CD14-positive monocyte (primary cell): ENCODE data around the gene USP24. TPM values are rescaled to one million over a fixed set of nuclear protein-coding genes. Genes with fewer than 3 reads are reported as not detected.

ENCODE experiments used
- DNase-seq, 3 donors: peaks; one replicate each; pipeline ENCODE4 v3.0.0-alpha.2; 2011 to 2022
- H2AFZ ChIP-seq: 2 replicates; pipeline ENCODE4 v1.6.0; 2012; ENCODE audit warnings: mild to moderate bottlenecking, low read depth, low read length, inconsistent platforms; ENCODE audit not compliant: insufficient read depth, poor library complexity, severe bottlenecking
- H3K27ac ChIP-seq, 2 donors: 1 replicate in 1 of 2; 2 replicates in 1 of 2; pipeline ENCODE4 v1.5.1; 2012 to 2013; ENCODE audit warnings: low read length in 2 of 2, control low read depth in 1 of 2, inconsistent platforms in 1 of 2, low read depth in 1 of 2, mild to moderate bottlenecking in 1 of 2
- H3K27me3 ChIP-seq, 2 donors: one replicate each; pipeline versions ENCODE4 v1.6.0 to v1.6.1; 2011 to 2013; ENCODE audit warnings: low read length in 2 of 2; ENCODE audit not compliant: control insufficient read depth in 2 of 2, insufficient read depth in 2 of 2
- H3K36me3 ChIP-seq, 2 donors: replicated peaks in 1 of 2; 1 replicate in 1 of 2; 2 replicates in 1 of 2; pipeline versions ENCODE4 v1.5.1 to v1.6.1; 2012 to 2013; ENCODE audit warnings: low read length in 2 of 2, control low read depth in 1 of 2, inconsistent platforms in 1 of 2, mild to moderate bottlenecking in 1 of 2; ENCODE audit not compliant: insufficient read depth in 2 of 2, control insufficient read depth in 1 of 2
- H3K4me1 ChIP-seq, 2 donors: 1 replicate in 1 of 2; 2 replicates in 1 of 2; pipeline versions ENCODE4 v1.5.1 to v1.6.1; 2012 to 2013; ENCODE audit warnings: low read length in 2 of 2, control low read depth in 1 of 2, inconsistent platforms in 1 of 2, mild to moderate bottlenecking in 1 of 2, moderate library complexity in 1 of 2; ENCODE audit not compliant: insufficient read depth in 2 of 2, control insufficient read depth in 1 of 2
- H3K4me2 ChIP-seq: replicated peaks from 2 replicates; pipeline ENCODE3; 2012; ENCODE audit warnings: low read length, moderate library complexity, mild to moderate bottlenecking; ENCODE audit not compliant: poor library complexity, severe bottlenecking; ENCODE audit errors: extremely low read depth
- H3K4me3 ChIP-seq, 3 experiments: fragments of 200-600 bp in 1 of 3; sonication (generic) in 1 of 3; replicated peaks in 1 of 3; 1 replicate in 2 of 3; 2 replicates in 1 of 3; pipeline ENCODE4 v1.5.1; 2011 to 2013; ENCODE audit warnings: low read length in 3 of 3, mild to moderate bottlenecking in 3 of 3, control low read depth in 2 of 3, low read depth in 2 of 3, inconsistent platforms in 1 of 3, moderate library complexity in 1 of 3
- H3K79me2 ChIP-seq: 2 replicates; pipeline ENCODE4 v1.6.0; 2012; ENCODE audit warnings: mild to moderate bottlenecking, control low read depth, inconsistent platforms, low read length, moderate library complexity; ENCODE audit not compliant: insufficient read depth
- H3K9ac ChIP-seq: 2 replicates; pipeline ENCODE4 v1.6.0; 2017; ENCODE audit warnings: low read length, mild to moderate bottlenecking; ENCODE audit not compliant: insufficient read depth, poor library complexity, severe bottlenecking
- H3K9me3 ChIP-seq, 2 donors: replicated peaks in 1 of 2; 1 replicate in 1 of 2; 2 replicates in 1 of 2; pipeline versions ENCODE4 v1.5.1 to v1.6.1; 2012 to 2013; ENCODE audit warnings: low read length in 2 of 2, control low read depth in 1 of 2; ENCODE audit not compliant: control insufficient read depth in 1 of 2, insufficient read depth in 1 of 2
- H4K20me1 ChIP-seq: 2 replicates; pipeline ENCODE4 v1.6.0; 2012; ENCODE audit warnings: mild to moderate bottlenecking, low read length, control low read depth, moderate library complexity; ENCODE audit not compliant: insufficient read depth
- H3K27ac Mint-ChIP-seq, 7 donors: one replicate each; pipeline ENCODE4 v1.8.0; 2020; ENCODE audit warnings: mild to moderate bottlenecking in 7 of 7, mixed read lengths in 7 of 7, moderate library complexity in 6 of 7, inconsistent platforms in 2 of 7
- H3K27me3 Mint-ChIP-seq, 3 donors: one replicate each; pipeline ENCODE4 v1.8.0; 2021 to 2022; ENCODE audit warnings: low read depth in 3 of 3, mild to moderate bottlenecking in 3 of 3, mixed read lengths in 3 of 3, moderate library complexity in 3 of 3, inconsistent platforms in 1 of 3
- H3K36me3 Mint-ChIP-seq, 2 donors: one replicate each; pipeline ENCODE4 v1.8.0; 2020; ENCODE audit warnings: mixed read lengths in 2 of 2, inconsistent platforms in 1 of 2, mild to moderate bottlenecking in 1 of 2
- H3K4me1 Mint-ChIP-seq: one replicate; pipeline ENCODE4 v1.8.0; 2020; ENCODE audit warnings: mild to moderate bottlenecking, mixed read lengths
- H3K4me3 Mint-ChIP-seq, 2 donors: one replicate each; pipeline ENCODE4 v1.8.0; 2020; ENCODE audit warnings: mild to moderate bottlenecking in 2 of 2, mixed read lengths in 2 of 2, moderate library complexity in 1 of 2
- H3K9me3 Mint-ChIP-seq, 7 donors: one replicate each; pipeline ENCODE4 v1.8.0; 2020 to 2022; ENCODE audit warnings: mixed read lengths in 7 of 7, mild to moderate bottlenecking in 6 of 7, moderate library complexity in 6 of 7, inconsistent platforms in 2 of 7
- WGBS: methylation state at CpG from one replicate; pipeline ENCODE4 v1.1.5; 2013; ENCODE audit warnings: missing lambda C conversion rate; ENCODE audit not compliant: insufficient coverage; 5-methylcytosine and 5-hydroxymethylcytosine counted together
- intact Hi-C, 2 donors: fragments of 100-400 bp; cut with micrococcal nuclease; formaldehyde crosslinking; loops; one replicate each; pipeline versions ENCODE4 v1.15.0 to v1.15.1; 2023
- polyA plus RNA-seq, 3 donors: library from polyadenylated mRNA; depleted of rRNA in 1 of 3; unstranded in 2 of 3; stranded (reverse) in 1 of 3; fragments of 300-500 nt in 2 of 3; fragments of >200 nt in 1 of 3; fragmentation: Illumina TruSeq in 2 of 3; gene quantifications; 1 replicate in 2 of 3; 2 replicates in 1 of 3; pipeline ENCODE4 v1.2.3, GENCODE V29; 2012 to 2021
- TF ChIP-seq, protein P1 (sequence below): fragments of 200-600 bp; IDR thresholded peaks from one replicate; pipeline ENCODE4 v1.8.0; 2022; ENCODE audit warnings: antibody characterized with exemption, mild to moderate bottlenecking

Gene USP24
- polyA plus RNA-seq, 3 donors = 1.1 to 14.2 (median 2.1) TPM

DNA sequence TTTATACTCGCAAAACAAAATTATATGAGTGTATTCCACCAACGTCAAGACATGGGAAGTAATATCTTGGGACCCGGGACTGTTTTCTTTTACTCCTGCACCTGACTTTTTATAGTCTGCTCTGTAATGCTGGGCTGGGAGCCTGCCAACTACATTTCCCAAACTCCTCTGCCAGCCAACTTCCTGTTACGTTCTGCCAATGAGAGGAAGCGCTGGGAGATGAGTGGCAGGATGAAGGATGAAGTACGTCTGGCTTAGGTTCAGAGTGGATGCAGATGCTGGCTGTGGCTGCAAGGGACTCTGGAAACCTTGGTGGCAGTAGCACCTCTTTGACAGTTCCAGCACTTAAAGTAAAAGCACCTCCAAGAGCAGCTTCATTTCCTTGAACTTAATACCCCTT lies 59.6 kb downstream of the USP24 start:
- peaks cover 59 to 85% of the 10 kb centered on the region in 2 donors for H3K36me3 ChIP-seq
- WGBS = no CpG with 5 or more reads among the region's 6 CpGs
- no peaks in the 10 kb centered on the region for H3K9me3 Mint-ChIP-seq
- H3K4me3 ChIP-seq = no peak overlapping the region
- peak overlapping the region in 1 of 2 donors; percentile 21 for H3K27ac ChIP-seq
- intact Hi-C loops = no loop called here
- TF ChIP-seq, protein P1, sequence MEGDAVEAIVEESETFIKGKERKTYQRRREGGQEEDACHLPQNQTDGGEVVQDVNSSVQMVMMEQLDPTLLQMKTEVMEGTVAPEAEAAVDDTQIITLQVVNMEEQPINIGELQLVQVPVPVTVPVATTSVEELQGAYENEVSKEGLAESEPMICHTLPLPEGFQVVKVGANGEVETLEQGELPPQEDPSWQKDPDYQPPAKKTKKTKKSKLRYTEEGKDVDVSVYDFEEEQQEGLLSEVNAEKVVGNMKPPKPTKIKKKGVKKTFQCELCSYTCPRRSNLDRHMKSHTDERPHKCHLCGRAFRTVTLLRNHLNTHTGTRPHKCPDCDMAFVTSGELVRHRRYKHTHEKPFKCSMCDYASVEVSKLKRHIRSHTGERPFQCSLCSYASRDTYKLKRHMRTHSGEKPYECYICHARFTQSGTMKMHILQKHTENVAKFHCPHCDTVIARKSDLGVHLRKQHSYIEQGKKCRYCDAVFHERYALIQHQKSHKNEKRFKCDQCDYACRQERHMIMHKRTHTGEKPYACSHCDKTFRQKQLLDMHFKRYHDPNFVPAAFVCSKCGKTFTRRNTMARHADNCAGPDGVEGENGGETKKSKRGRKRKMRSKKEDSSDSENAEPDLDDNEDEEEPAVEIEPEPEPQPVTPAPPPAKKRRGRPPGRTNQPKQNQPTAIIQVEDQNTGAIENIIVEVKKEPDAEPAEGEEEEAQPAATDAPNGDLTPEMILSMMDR = no peak
- H3K79me2 ChIP-seq = no peaks in the 10 kb centered on the region
- H3K9ac ChIP-seq = no peak overlapping the region
- DNase-seq = peak; percentile 17 to 43 (median 42)
- H3K4me3 Mint-ChIP-seq = no peak overlapping the region
- H3K27ac Mint-ChIP-seq = peak overlapping the region in 2 of 7 donors; percentile 4 to 50
- H3K27me3 ChIP-seq = no peaks in the 10 kb centered on the region
- H2AFZ ChIP-seq = no peak overlapping the region
- no peaks in the 10 kb centered on the region for H3K27me3 Mint-ChIP-seq
- H3K4me2 ChIP-seq = no peak overlapping the region
- peaks cover 9% of the 10 kb centered on the region for H4K20me1 ChIP-seq
- H3K4me1 Mint-ChIP-seq = peaks cover 23% of the 10 kb centered on the region
- H3K9me3 ChIP-seq = no peaks in the 10 kb centered on the region
- peaks cover 58 to 60% of the 10 kb centered on the region in 2 donors for H3K36me3 Mint-ChIP-seq
- H3K4me1 ChIP-seq = peaks cover 15 to 16% of the 10 kb centered on the region in 2 donors

- Histone ChIP-seq H3K27me3 (no peaks in the 10 kb centered on the region), H3K27ac (no peak overlapping the region), H4K20me1 (peaks cover 9% of the 10 kb centered on the region), H3K4me1 (peaks cover 15 to 17% of the 10 kb centered on the region in 2 donors), H3K9ac (no peak overlapping the region), H3K4me3 (no peak overlapping the region), H3K36me3 (peaks cover 55 to 83% of the 10 kb centered on the region in 2 donors), H3K9me3 (no peaks in the 10 kb centered on the region), H2AFZ (no peak overlapping the region), H3K4me2 (no peak overlapping the region), H3K79me2 (no peaks in the 10 kb centered on the region)
- no peak for DNase-seq
- H3K4me1 Mint-ChIP-seq = peaks cover 24% of the 10 kb centered on the region
- no peaks in the 10 kb centered on the region for H3K27me3 Mint-ChIP-seq
- no peak overlapping the region for H3K4me3 Mint-ChIP-seq
- peak overlapping the region in 1 of 7 donors; percentile 23 for H3K27ac Mint-ChIP-seq
- WGBS = 100% methylated on average over 1 of the region's 5 CpGs
- TF ChIP-seq, protein P1 = no peak
- H3K9me3 Mint-ChIP-seq = no peaks in the 10 kb centered on the region
- peaks cover 51 to 54% of the 10 kb centered on the region in 2 donors for H3K36me3 Mint-ChIP-seq
- intact Hi-C loops = no loop called here
Measured at GRCh38 chr1:55154616-55155015, 60.5 kb downstream of the USP24 start.
